ENCODE results near the gene CGB8.

Gene CGB8

GRCh38 chr19:49022116-49022515, 26.8 kb downstream of the CGB8 start:
- Histone ChIP-seq H2AFZ (ENCODE audit: low read depth, low read length) (no peak overlapping the region), H3K79me2 (ENCODE audit: low read length) (no peaks in the 10 kb centered on the region), H3K36me3 (replicated peaks; ENCODE audit: low read depth, low read length) (peaks cover 3% of the 10 kb centered on the region), H3K9me3 (ENCODE audit: insufficient read depth, low read length) (no peaks in the 10 kb centered on the region), H3K27ac (ENCODE audit: low read length) (no peak overlapping the region), H3K4me1 (ENCODE audit: low read length) (peaks cover 10% of the 10 kb centered on the region), H3K27me3 (ENCODE audit: low read depth, low read length) (no peaks in the 10 kb centered on the region), H3K9ac (ENCODE audit: low read length) (no peak overlapping the region), H3K4me2 (ENCODE audit: low read length) (no peak overlapping the region), H3K4me3 (ENCODE audit: low read length) (no peak overlapping the region), H4K20me1 (ENCODE audit: insufficient read depth, low read length) (no peaks in the 10 kb centered on the region)
- TF ChIP-seq CTCF (IDR thresholded peaks at IDR 0.05; ENCODE audit: low read depth, low read length) (no peak), EZH2phosphoT487 (IDR thresholded peaks at IDR 0.05; ENCODE audit: low read depth) (no peak)

GRCh38 chr19:49020931-49021895, 27.7 kb downstream of the CGB8 start:
- Histone ChIP-seq H3K4me2 (ENCODE audit: low read length) (peak overlapping the region; percentile 28), H3K36me3 (replicated peaks; ENCODE audit: low read depth, low read length) (peaks cover 3% of the 10 kb centered on the region), H4K20me1 (ENCODE audit: insufficient read depth, low read length) (no peaks in the 10 kb centered on the region), H3K27me3 (ENCODE audit: low read depth, low read length) (no peaks in the 10 kb centered on the region), H3K27ac (ENCODE audit: low read length) (no peak overlapping the region), H3K9me3 (ENCODE audit: insufficient read depth, low read length) (no peaks in the 10 kb centered on the region), H3K4me1 (ENCODE audit: low read length) (peaks cover 10% of the 10 kb centered on the region), H3K79me2 (ENCODE audit: low read length) (no peaks in the 10 kb centered on the region), H3K4me3 (ENCODE audit: low read length) (peak overlapping the region; percentile 45), H2AFZ (ENCODE audit: low read depth, low read length) (peak overlapping the region; percentile 85), H3K9ac (ENCODE audit: low read length) (no peak overlapping the region)
- TF ChIP-seq CTCF (IDR thresholded peaks at IDR 0.05; ENCODE audit: low read depth, low read length): no peak

DNA sequence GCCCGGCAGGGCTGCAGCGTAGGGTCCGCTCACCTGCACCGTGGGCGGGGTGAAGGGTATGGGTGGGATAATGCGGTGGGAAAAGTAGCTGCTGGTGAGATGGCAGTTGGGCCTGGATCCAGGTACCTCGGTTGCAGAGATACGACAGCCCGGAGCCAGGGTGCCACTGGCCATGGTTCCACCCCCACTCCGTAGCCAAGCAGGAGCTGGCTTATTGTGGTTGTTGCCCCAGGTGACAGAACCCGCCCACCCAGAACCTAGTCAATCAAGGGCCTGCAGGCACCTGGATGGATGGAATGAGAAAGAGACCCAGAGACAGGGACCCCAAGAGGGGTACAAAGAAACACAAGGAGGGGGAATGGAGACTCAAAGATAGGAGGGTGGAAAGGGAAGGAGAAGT, 28.6 kb downstream of the CGB8 start:
- Histone ChIP-seq H2AFZ (ENCODE audit: low read depth, low read length) (no peak overlapping the region), H3K4me2 (ENCODE audit: low read length) (peak overlapping the region; percentile 28; the same call in 1 of the 2 replicates)

More for the DNA sequence above, 28.6 kb downstream of the CGB8 start:
- peaks cover 9% of the 10 kb centered on the region for H3K36me3 ChIP-seq (replicated peaks; ENCODE audit: low read depth, low read length)
- H3K9me3 ChIP-seq (ENCODE audit: insufficient read depth, low read length): no peaks in the 10 kb centered on the region
- H3K9ac ChIP-seq (ENCODE audit: low read length): no peak overlapping the region
- no peak overlapping the region for H3K4me3 ChIP-seq (ENCODE audit: low read length)
- no peak for TF ChIP-seq EZH2phosphoT487 (IDR thresholded peaks at IDR 0.05; ENCODE audit: low read depth)
- TF ChIP-seq CTCF (IDR thresholded peaks at IDR 0.05; ENCODE audit: low read depth, low read length): no peak
- no peaks in the 10 kb centered on the region for H4K20me1 ChIP-seq (ENCODE audit: insufficient read depth, low read length)
- H3K4me1 ChIP-seq (ENCODE audit: low read length): peaks cover 10% of the 10 kb centered on the region
- no peak overlapping the region for H3K27ac ChIP-seq (ENCODE audit: low read length)
- H3K79me2 ChIP-seq (ENCODE audit: low read length): no peaks in the 10 kb centered on the region
- H3K27me3 ChIP-seq (ENCODE audit: low read depth, low read length): no peaks in the 10 kb centered on the region

Measured in OCI-LY3 (cell line).